Neutrophil (primary cell): Measurements from ENCODE around the gene IGFBP6.

Source experiments
- H3K27ac ChIP-seq: fragments of 200-600 bp; sonication (generic); 2 replicates; pipeline ENCODE4 v1.5.1; 2016; ENCODE audit warnings: mild to moderate bottlenecking, moderate library complexity
- H3K27me3 ChIP-seq: fragments of 200-600 bp; sonication (generic); 2 replicates; pipeline ENCODE4 v1.6.0; 2016; ENCODE audit warnings: mild to moderate bottlenecking
- H3K36me3 ChIP-seq: fragments of 200-600 bp; sonication (generic); 2 replicates; pipeline ENCODE4 v1.5.1; 2017
- H3K4me1 ChIP-seq, 2 experiments: fragments of 200-600 bp in 1 of 2; sonication (generic) in 1 of 2; 1 replicate in 1 of 2; 2 replicates in 1 of 2; pipeline versions ENCODE4 v1.5.1 to v1.6.1; 2013 to 2016; ENCODE audit warnings: low read depth in 1 of 2, low read length in 1 of 2, mild to moderate bottlenecking in 1 of 2, moderate library complexity in 1 of 2; ENCODE audit not compliant: control insufficient read depth in 1 of 2, insufficient read depth in 1 of 2
- H3K4me3 ChIP-seq, 2 experiments: fragments of 200-600 bp in 1 of 2; sonication (generic) in 1 of 2; 1 replicate in 1 of 2; 2 replicates in 1 of 2; pipeline ENCODE4 v1.5.1; 2013 to 2016; ENCODE audit warnings: low read depth in 1 of 2, low read length in 1 of 2, mild to moderate bottlenecking in 1 of 2, moderate library complexity in 1 of 2
- H3K9me3 ChIP-seq: fragments of 200-600 bp; sonication (generic); 2 replicates; pipeline ENCODE4 v1.5.1; 2016
- CTCF ChIP-seq: fragments of 200-600 bp; sonication (generic); IDR thresholded peaks from 2 replicates; pipeline ENCODE4 v1.5.1; 2016; ENCODE audit warnings: antibody characterized with exemption

IGFBP6 gene

GRCh38 chr12:53077030-53077429, 20.4 kb upstream of the IGFBP6 start:
- TF ChIP-seq CTCF = no peak
- Histone ChIP-seq H3K9me3 (no peaks in the 10 kb centered on the region), H3K27ac (no peak overlapping the region), H3K4me3 (no peak overlapping the region), H3K36me3 (peaks cover 33% of the 10 kb centered on the region), H3K27me3 (no peaks in the 10 kb centered on the region), H3K4me1 (peaks cover 38 to 40% of the 10 kb centered on the region in 2 experiments)

GRCh38 chr12:53078425-53079225, 18.8 kb upstream of the IGFBP6 start:
- Histone ChIP-seq H3K27ac (peak overlapping the region; percentile 68), H3K27me3 (no peaks in the 10 kb centered on the region), H3K4me3 (peak overlapping the region; percentile 60 to 88), H3K36me3 (peaks cover 33% of the 10 kb centered on the region), H3K4me1 (peaks cover 24 to 25% of the 10 kb centered on the region in 2 experiments), H3K9me3 (no peaks in the 10 kb centered on the region)
- TF ChIP-seq CTCF = no peak

- no peaks in the 10 kb centered on the region for H3K27me3 ChIP-seq
- peak within 1 kb of the TSS; percentile 60 to 88 for H3K4me3 ChIP-seq
- H3K9me3 ChIP-seq = no peaks in the 10 kb centered on the region
- H3K4me1 ChIP-seq = peaks cover 24 to 25% of the 10 kb centered on the region in 2 experiments
- peak within 1 kb of the TSS; percentile 68 for H3K27ac ChIP-seq
- H3K36me3 ChIP-seq = peaks cover 26% of the 10 kb centered on the region
- peak; percentile 47 for TF ChIP-seq CTCF
Measured at GRCh38 chr12:53079226-53080117, 18.0 kb upstream of the IGFBP6 start, which contains the start of gene SPRYD3. Gene SPRYD3 (minus strand): TSS chr12:53079390. CDS start chr12:53079333, 57 bp downstream.

- TF ChIP-seq CTCF = no peak
- Histone ChIP-seq H3K36me3 (no peaks in the 10 kb centered on the region), H3K4me3 (no peak overlapping the region), H3K4me1 (peaks cover 15% of the 10 kb centered on the region in 2 experiments), H3K27ac (no peak overlapping the region), H3K9me3 (no peaks in the 10 kb centered on the region), H3K27me3 (peaks cover 7% of the 10 kb centered on the region)
Measured at GRCh38 chr12:53082637-53083175, 14.8 kb upstream of the IGFBP6 start.

GRCh38 chr12:53086361-53086760, 11.1 kb upstream of the IGFBP6 start:
- H3K36me3 ChIP-seq = no peaks in the 10 kb centered on the region
- H3K27ac ChIP-seq = no peak overlapping the region
- no peak overlapping the region for H3K4me3 ChIP-seq
- H3K9me3 ChIP-seq = no peaks in the 10 kb centered on the region
- H3K4me1 ChIP-seq = no peaks in the 10 kb centered on the region
- H3K27me3 ChIP-seq = peaks cover 7% of the 10 kb centered on the region
- TF ChIP-seq CTCF = no peak
